OCI-LY3 (cell line): ENCODE results near the gene OPRL1.

Experiments
- CTCF ChIP-seq: fragments of 200-600, 300-600 bp; sonication (generic); IDR thresholded peaks from 2 replicates; pipeline ENCODE4 v1.5.1; 2014; ENCODE audit warnings: antibody characterized with exemption, low read length, low read depth
- EZH2phosphoT487 ChIP-seq: fragments of 200-600 bp; shearing (Covaris generic); IDR thresholded peaks from 2 replicates; pipeline ENCODE4 v1.6.1; 2018; ENCODE audit warnings: antibody characterized with exemption, mixed run types, low read depth

- TF ChIP-seq CTCF (no peak), EZH2phosphoT487 (no peak)
Observed at GRCh38 chr20:64047046-64047389, 32.9 kb upstream of the OPRL1 start.
